NCI-H1092 (cell line): ENCODE data around the gene CCNG2.

Experiments
- DNase-seq: peaks from one replicate; lab custom pipeline; 2025; lab: John Stamatoyannopoulos, UW

Gene CCNG2

GRCh38 chr4:77178560-77178959, 21.6 kb downstream of the CCNG2 start:
- no peak for DNase-seq

- DNase-seq: no peak
Observed at GRCh38 chr4:77179519-77179918, 22.5 kb downstream of the CCNG2 start.

- no peak for DNase-seq
Observed at GRCh38 chr4:77181720-77182119, 24.7 kb downstream of the CCNG2 start.

- DNase-seq: no peak
Observed at GRCh38 chr4:77183777-77184420, 26.9 kb downstream of the CCNG2 start.

GRCh38 chr4:77184974-77185373, 28.0 kb downstream of the CCNG2 start:
- no peak for DNase-seq

GRCh38 chr4:77185686-77186085, 28.7 kb downstream of the CCNG2 start:
- DNase-seq: no peak

- DNase-seq: peak; percentile 36
Observed at GRCh38 chr4:77187322-77187721, 30.3 kb downstream of the CCNG2 start.

- DNase-seq: no peak
Observed at GRCh38 chr4:77188498-77189220, 31.7 kb downstream of the CCNG2 start.

GRCh38 chr4:77189412-77189811, 32.4 kb downstream of the CCNG2 start:
- DNase-seq: no peak

- no peak for DNase-seq
Observed at GRCh38 chr4:77190053-77190452, 33.0 kb downstream of the CCNG2 start.

GRCh38 chr4:77193046-77193445, 36.0 kb downstream of the CCNG2 start:
- DNase-seq: no peak

- no peak for DNase-seq
Observed at GRCh38 chr4:77193511-77194102, 36.6 kb downstream of the CCNG2 start.

GRCh38 chr4:77194366-77194765, 37.4 kb downstream of the CCNG2 start:
- DNase-seq: no peak

- no peak for DNase-seq
Observed at GRCh38 chr4:77194989-77195388, 38.0 kb downstream of the CCNG2 start.

GRCh38 chr4:77196866-77197265, 39.9 kb downstream of the CCNG2 start:
- no peak for DNase-seq

- DNase-seq: no peak
Observed at GRCh38 chr4:77197361-77197760, 40.4 kb downstream of the CCNG2 start.

GRCh38 chr4:77197831-77198230, 40.8 kb downstream of the CCNG2 start:
- DNase-seq: no peak

- no peak for DNase-seq
Observed at GRCh38 chr4:77199276-77199675, 42.3 kb downstream of the CCNG2 start.

- DNase-seq: no peak
Observed at GRCh38 chr4:77199701-77200100, 42.7 kb downstream of the CCNG2 start.

- no peak for DNase-seq
Observed at GRCh38 chr4:77201343-77201742, 44.3 kb downstream of the CCNG2 start.

- no peak for DNase-seq
Observed at GRCh38 chr4:77201857-77202256, 44.9 kb downstream of the CCNG2 start.

GRCh38 chr4:77202491-77202890, 45.5 kb downstream of the CCNG2 start:
- DNase-seq: no peak
